Peyer's patch (tissue), 4 donors: ENCODE results near the gene RAB1B.

Experiments used
- POLR2A ChIP-seq, 2 donors: fragments of 450-650 bp; IDR thresholded peaks; one replicate each; pipeline ENCODE4 v1.5.1; 2017; ENCODE audit warnings: antibody characterized with exemption in 2 of 2, mild to moderate bottlenecking in 2 of 2, moderate library complexity in 2 of 2
- TF ChIP-seq, protein P1 (sequence below), 6 experiments: fragments of 450-650 bp in 4 of 6; fragments of 200-600 bp in 2 of 6; sonication (generic) in 1 of 6; IDR thresholded peaks; one replicate each; pipeline ENCODE4 v1.5.1; 2017 to 2019; ENCODE audit warnings: antibody characterized with exemption in 6 of 6, mild to moderate bottlenecking in 3 of 6, moderate library complexity in 1 of 6

DNA sequence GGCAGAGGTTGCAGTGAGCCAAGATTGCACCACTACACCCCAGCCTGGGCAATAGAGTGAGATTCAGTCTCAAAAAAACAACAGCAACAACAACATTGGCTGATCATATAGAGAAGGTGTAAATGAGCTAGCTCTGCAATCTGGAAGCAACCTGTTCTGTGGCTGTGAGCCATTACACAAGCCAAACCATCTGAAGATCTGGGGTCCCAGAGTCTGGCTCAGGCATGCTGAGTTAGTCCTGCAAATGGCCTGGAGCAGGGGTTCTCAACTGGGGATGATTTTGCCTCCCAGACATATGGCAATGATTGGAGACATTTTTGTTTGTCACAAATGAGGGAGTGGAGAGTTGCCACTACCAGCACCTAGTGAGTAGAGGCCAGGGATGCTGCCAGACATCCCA lies 42.3 kb upstream of the RAB1B start:
- TF ChIP-seq POLR2A (IDR thresholded peaks at IDR 0.05), result no peak
- TF ChIP-seq, protein P1, sequence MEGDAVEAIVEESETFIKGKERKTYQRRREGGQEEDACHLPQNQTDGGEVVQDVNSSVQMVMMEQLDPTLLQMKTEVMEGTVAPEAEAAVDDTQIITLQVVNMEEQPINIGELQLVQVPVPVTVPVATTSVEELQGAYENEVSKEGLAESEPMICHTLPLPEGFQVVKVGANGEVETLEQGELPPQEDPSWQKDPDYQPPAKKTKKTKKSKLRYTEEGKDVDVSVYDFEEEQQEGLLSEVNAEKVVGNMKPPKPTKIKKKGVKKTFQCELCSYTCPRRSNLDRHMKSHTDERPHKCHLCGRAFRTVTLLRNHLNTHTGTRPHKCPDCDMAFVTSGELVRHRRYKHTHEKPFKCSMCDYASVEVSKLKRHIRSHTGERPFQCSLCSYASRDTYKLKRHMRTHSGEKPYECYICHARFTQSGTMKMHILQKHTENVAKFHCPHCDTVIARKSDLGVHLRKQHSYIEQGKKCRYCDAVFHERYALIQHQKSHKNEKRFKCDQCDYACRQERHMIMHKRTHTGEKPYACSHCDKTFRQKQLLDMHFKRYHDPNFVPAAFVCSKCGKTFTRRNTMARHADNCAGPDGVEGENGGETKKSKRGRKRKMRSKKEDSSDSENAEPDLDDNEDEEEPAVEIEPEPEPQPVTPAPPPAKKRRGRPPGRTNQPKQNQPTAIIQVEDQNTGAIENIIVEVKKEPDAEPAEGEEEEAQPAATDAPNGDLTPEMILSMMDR (IDR thresholded peaks at IDR 0.05), result no peak
